Activated CD4-positive, alpha-beta T cell treated with anti-CD3 and anti-CD28 coated beads, Interleukin-2, amount 50 U/mL, for 16 hours (primary cell): ENCODE results near the gene PIGQ.

Experiments used
- DNase-seq: peaks from one replicate; pipeline ENCODE4 v3.0.0-alpha.2; 2020

Gene PIGQ

GRCh38 chr16:534856-535445, 34.8 kb upstream of the PIGQ start:
- DNase-seq: no peak

GRCh38 chr16:535446-536405, 34.0 kb upstream of the PIGQ start:
- DNase-seq: peak; percentile 12

GRCh38 chr16:536746-537145, 33.0 kb upstream of the PIGQ start:
- DNase-seq: no peak

- no peak for DNase-seq
Observed at GRCh38 chr16:537415-538335, 32.1 kb upstream of the PIGQ start.

- no peak for DNase-seq
Observed at GRCh38 chr16:539901-540530, 29.8 kb upstream of the PIGQ start.

- no peak for DNase-seq
Observed at GRCh38 chr16:540645-541340, 29.0 kb upstream of the PIGQ start.

GRCh38 chr16:543301-544164, 26.2 kb upstream of the PIGQ start:
- no peak for DNase-seq

GRCh38 chr16:544517-544916, 25.3 kb upstream of the PIGQ start:
- no peak for DNase-seq

- peak; percentile 41 for DNase-seq
Observed at GRCh38 chr16:546909-547770, 22.6 kb upstream of the PIGQ start.

- DNase-seq: no peak
Observed at GRCh38 chr16:548586-548985, 21.2 kb upstream of the PIGQ start.

- DNase-seq: no peak
Observed at GRCh38 chr16:549544-550263, 20.1 kb upstream of the PIGQ start.

- DNase-seq: no peak
Observed at GRCh38 chr16:551210-551609, 18.6 kb upstream of the PIGQ start.

- DNase-seq: no peak
Observed at GRCh38 chr16:552171-552570, 17.6 kb upstream of the PIGQ start.

GRCh38 chr16:553601-554296, 16.0 kb upstream of the PIGQ start:
- DNase-seq: no peak

GRCh38 chr16:554297-554621, 15.5 kb upstream of the PIGQ start:
- no peak for DNase-seq

GRCh38 chr16:554640-555365, 15.0 kb upstream of the PIGQ start:
- DNase-seq: no peak

- DNase-seq: no peak
Observed at GRCh38 chr16:555528-556473, 14.0 kb upstream of the PIGQ start.
